Measurements from ENCODE around the gene MAPK6.

- TF ChIP-seq POLR2AphosphoS5 (IDR thresholded peaks at IDR 0.05) (no peak), CTCF (IDR thresholded peaks at IDR 0.05) (no peak)
These were observed 41.5 kb downstream of the MAPK6 start for GRCh38 chr15:52060501-52060900.

Measured in esophagus muscularis mucosa (tissue), 3 donors.